ENCODE results near the gene LRRC56.

Gene LRRC56

GRCh38 chr11:528166-528814 is 9.0 kb upstream of the LRRC56 start:
- no peaks in the 10 kb centered on the region for H3K27me3 Mint-ChIP-seq
- H3K36me3 Mint-ChIP-seq: peaks cover 4% of the 10 kb centered on the region
- H3K4me1 Mint-ChIP-seq: no peaks in the 10 kb centered on the region
- no peak overlapping the region for H3K4me3 Mint-ChIP-seq
- H3K9me3 Mint-ChIP-seq: no peaks in the 10 kb centered on the region
- DNase-seq: no peak
- no peak overlapping the region for H3K27ac Mint-ChIP-seq
- CTCF ChIA-PET: no interaction called here

GRCh38 chr11:528815-529727 is 8.3 kb upstream of the LRRC56 start:
- H3K9me3 Mint-ChIP-seq: no peaks in the 10 kb centered on the region
- H3K4me1 Mint-ChIP-seq: peaks cover 4% of the 10 kb centered on the region
- no peak for DNase-seq
- CTCF ChIA-PET: no interaction called here
- H3K4me3 Mint-ChIP-seq: no peak overlapping the region
- no peak overlapping the region for H3K27ac Mint-ChIP-seq
- no peaks in the 10 kb centered on the region for H3K27me3 Mint-ChIP-seq
- peaks cover 8% of the 10 kb centered on the region for H3K36me3 Mint-ChIP-seq

DNA sequence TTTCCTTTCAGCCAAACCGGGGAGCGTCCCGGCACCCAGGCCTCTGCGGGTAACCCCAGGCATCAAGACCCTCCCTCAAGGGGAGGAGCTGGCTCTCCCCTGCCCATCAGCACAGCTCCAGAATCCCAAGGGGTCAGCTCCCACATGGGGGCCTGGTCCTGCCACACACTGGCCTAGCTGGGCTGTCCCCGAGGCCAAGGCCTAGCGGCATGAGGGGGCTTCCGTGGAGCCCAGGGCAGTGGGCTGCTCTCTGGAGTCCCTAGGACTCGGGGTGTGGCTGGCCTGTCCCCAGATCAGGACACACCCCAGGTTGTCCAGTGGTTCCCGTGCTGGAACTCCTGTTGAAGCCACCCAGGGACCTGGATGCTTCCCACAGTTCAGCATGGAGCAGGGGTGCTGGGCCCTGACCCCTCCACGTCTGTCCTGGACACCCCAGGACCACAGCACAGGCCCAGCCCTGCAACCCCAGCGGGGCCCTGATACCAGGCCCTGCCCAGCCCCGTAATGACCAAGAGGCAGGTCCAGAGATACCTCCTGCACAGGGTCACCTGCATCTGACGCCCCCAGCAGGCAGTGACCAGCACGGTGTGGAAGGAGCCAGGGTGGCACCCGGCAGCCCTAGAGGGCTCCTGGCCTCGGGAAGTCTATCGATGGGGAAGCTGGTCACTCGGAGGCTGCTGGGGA is 7.5 kb upstream of the LRRC56 start:
- H3K27me3 Mint-ChIP-seq: no peaks in the 10 kb centered on the region
- H3K36me3 Mint-ChIP-seq: peaks cover 8% of the 10 kb centered on the region
- peaks cover 4% of the 10 kb centered on the region for H3K4me1 Mint-ChIP-seq
- CTCF ChIA-PET: no interaction called here
- no peak overlapping the region for H3K27ac Mint-ChIP-seq
- H3K4me3 Mint-ChIP-seq: no peak overlapping the region
- H3K9me3 Mint-ChIP-seq: no peaks in the 10 kb centered on the region
- DNase-seq: no peak

DNA sequence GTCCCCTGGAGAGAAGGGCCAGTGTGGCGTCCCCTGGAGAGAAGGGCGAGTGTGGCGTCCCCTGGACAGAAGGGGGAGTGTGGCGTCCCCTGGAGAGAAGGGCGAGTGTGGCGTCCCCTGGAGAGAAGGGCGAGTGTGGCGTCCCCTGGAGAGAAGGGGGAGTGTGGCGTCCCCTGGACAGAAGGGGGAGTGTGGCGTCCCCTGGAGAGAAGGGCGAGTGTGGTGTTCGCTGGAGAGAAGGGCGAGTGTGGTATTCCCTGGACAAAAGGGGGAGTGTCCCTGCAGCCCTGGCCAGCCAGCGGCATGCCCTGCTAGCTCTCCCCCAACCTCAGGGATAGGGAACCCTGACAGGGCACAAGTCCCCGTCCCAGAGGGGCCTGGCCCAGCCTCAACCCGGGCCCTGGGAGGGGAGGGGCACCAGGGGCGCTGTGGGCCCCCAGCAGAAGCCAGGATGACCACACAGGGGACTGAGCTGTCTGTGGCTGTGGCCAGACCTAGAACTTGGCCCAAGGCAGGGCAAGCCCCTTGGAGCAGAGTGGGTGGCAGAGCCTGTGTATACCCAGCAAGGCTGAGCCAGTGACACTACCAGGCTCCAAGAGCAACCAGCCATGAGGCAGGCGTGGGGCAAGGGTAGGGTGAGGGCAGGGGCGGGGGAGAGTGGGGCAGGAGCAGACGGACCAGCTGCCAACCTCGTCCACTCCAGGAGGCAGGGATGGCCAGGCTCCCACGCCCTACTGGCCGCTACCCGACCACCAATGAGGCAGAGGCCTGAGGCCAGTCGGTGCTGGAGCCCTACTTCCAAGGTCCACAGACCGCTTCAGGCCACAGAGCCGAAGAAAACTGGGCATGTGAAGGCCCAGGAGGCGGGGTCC is 6.1 kb upstream of the LRRC56 start:
- DNase-seq: no peak
- H3K36me3 Mint-ChIP-seq: peaks cover 8% of the 10 kb centered on the region
- H3K4me3 Mint-ChIP-seq: no peak overlapping the region
- peaks cover 1% of the 10 kb centered on the region for H3K27me3 Mint-ChIP-seq
- no peaks in the 10 kb centered on the region for H3K9me3 Mint-ChIP-seq
- H3K27ac Mint-ChIP-seq: no peak overlapping the region
- CTCF ChIA-PET: no interaction called here
- H3K4me1 Mint-ChIP-seq: peaks cover 5% of the 10 kb centered on the region

DNA sequence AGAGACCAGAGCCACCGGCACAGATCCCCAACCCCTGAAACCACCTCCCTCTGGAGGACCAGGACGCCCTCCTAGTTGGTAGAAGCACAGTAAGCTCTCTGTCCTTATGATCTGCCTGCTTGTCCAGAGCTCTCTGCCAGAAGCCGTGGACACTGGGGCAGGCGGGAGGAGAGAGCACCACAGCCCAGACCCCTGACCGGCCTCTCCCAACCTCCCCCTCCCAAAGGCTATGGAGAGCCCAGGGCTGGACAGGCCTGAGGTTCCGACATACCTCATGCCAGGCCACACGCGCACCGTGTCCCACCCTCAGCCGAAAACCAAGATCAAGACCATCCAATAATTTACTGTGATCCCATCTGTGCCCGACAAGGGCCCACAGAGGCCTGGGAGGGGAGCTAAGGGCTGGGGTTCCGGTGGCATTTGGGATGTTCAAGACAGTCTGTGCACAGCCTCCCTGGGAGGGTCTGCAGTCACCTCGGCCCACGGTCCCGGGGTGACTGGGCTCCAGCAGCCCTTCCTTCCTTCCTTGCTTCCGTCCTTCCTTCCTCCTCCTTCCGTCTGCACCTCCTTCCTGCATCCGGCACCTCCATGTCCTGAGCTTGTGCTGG is 5.3 kb upstream of the LRRC56 start:
- no peak for DNase-seq
- Mint-ChIP-seq H3K9me3 (no peaks in the 10 kb centered on the region), H3K27ac (no peak overlapping the region), H3K4me3 (no peak overlapping the region), H3K27me3 (peaks cover 5% of the 10 kb centered on the region), H3K36me3 (peaks cover 8% of the 10 kb centered on the region), H3K4me1 (peaks cover 9% of the 10 kb centered on the region)
- CTCF ChIA-PET: interaction anchor here (1.2 kb wide), 1 partner anchor 10 kb away, joined by 4 read pairs; no protein-coding TSS in a partner anchor

GRCh38 chr11:532527-532985 is 4.8 kb upstream of the LRRC56 start:
- H3K9me3 Mint-ChIP-seq: no peaks in the 10 kb centered on the region
- CTCF ChIA-PET: interaction anchor here (1.2 kb wide), 1 partner anchor 11 kb away, joined by 4 read pairs; no protein-coding TSS in a partner anchor
- DNase-seq: no peak
- H3K27ac Mint-ChIP-seq: no peak overlapping the region
- H3K27me3 Mint-ChIP-seq: peaks cover 10% of the 10 kb centered on the region
- peaks cover 8% of the 10 kb centered on the region for H3K36me3 Mint-ChIP-seq
- H3K4me3 Mint-ChIP-seq: no peak overlapping the region
- H3K4me1 Mint-ChIP-seq: peaks cover 13% of the 10 kb centered on the region

DNA sequence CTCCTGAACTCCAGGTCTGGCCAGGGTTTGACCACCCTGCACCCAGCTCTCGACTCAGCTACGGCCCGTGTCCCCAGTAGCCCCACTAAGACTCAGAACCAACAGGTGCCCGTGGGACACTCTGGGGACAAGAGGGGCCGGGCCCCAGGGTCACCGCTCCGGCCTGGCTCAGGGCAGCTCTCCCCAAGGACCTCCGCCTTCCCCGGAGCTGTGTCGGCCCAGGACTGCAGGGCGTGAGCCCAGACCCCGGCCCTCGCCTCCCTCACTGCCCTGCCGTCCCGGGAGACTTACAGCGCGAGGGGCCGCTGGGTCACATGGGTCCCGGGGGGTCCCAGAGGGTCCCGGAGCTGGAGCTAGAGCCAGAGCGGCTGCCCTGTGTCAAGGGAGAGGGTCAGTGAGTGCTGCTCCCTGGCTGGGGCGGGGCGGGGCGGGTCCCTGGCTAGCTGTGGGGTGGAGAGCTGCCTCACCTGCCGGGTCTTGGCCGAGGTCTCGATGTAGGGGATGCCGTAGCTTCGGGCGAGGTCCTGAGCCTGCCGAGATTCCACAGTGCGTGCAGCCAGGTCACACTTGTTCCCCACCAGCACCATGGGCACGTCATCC is 4.2 kb upstream of the LRRC56 start:
- no peak for DNase-seq
- CTCF ChIA-PET: interaction anchor here (1.2 kb wide), 1 partner anchor 12 kb away, joined by 4 read pairs; no protein-coding TSS in a partner anchor
- Mint-ChIP-seq H3K9me3 (no peaks in the 10 kb centered on the region), H3K27me3 (peaks cover 14% of the 10 kb centered on the region), H3K4me1 (peaks cover 19% of the 10 kb centered on the region), H3K4me3 (peak overlapping the region; percentile 26), H3K36me3 (peaks cover 8% of the 10 kb centered on the region), H3K27ac (no peak overlapping the region)

GRCh38 chr11:533586-534395 is 3.5 kb upstream of the LRRC56 start:
- no peak overlapping the region for H3K27ac Mint-ChIP-seq
- CTCF ChIA-PET: no interaction called here
- DNase-seq: peak; percentile 17
- peaks cover 8% of the 10 kb centered on the region for H3K36me3 Mint-ChIP-seq
- H3K4me3 Mint-ChIP-seq: peak overlapping the region; percentile 48
- H3K9me3 Mint-ChIP-seq: no peaks in the 10 kb centered on the region
- peaks cover 20% of the 10 kb centered on the region for H3K27me3 Mint-ChIP-seq
- peaks cover 24% of the 10 kb centered on the region for H3K4me1 Mint-ChIP-seq

DNA sequence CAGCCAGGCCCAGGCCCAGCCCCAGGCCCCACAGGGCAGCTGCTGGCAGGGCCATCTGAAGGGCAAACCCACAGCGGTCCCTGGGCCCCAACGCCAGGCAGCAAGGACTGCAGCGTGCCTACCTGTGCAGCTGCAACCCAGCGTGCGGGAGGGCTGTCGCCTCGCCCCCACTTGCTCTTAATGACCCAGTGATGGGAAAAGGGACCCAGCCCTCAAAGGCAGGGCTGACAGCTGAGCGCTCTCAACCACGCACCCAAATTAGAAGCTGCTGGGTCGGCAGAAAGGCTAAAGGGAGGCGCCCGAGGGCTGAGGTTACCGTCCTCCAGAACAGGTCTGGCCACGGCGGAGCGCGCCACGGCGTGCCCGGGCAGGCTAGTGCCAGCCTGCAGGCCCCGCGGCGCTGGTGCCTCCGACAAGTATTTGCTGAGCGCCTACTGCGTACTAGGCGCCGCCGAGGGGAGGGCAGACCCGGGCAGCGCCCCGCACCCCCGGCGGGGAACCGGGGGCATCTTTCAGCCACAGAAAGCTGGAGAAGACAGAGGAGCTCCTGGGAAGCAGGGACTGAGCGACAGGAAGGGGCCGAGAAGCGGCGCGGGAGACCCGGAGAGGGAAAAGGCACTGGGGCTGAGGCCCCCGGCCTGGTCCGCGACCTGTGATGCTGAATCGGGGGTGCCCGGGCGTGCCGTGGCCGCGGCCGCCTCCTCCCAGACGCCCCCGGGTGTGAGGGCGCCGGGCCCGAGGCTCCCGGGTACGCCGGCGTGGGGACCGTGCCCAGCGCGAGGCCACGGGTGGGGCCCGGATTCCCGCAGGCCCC is 2.7 kb upstream of the LRRC56 start:
- CTCF ChIA-PET: interaction anchor here (1.5 kb wide), 1 partner anchor 106 kb away, joined by 3 read pairs; no protein-coding TSS in a partner anchor
- peak overlapping the region; percentile 74 for H3K4me3 Mint-ChIP-seq
- H3K9me3 Mint-ChIP-seq: no peaks in the 10 kb centered on the region
- DNase-seq: peak; percentile 39
- peaks cover 8% of the 10 kb centered on the region for H3K36me3 Mint-ChIP-seq
- peaks cover 25% of the 10 kb centered on the region for H3K4me1 Mint-ChIP-seq
- H3K27me3 Mint-ChIP-seq: peaks cover 23% of the 10 kb centered on the region
- H3K27ac Mint-ChIP-seq: peak overlapping the region; percentile 76

GRCh38 chr11:535210-535518 is 2.2 kb upstream of the LRRC56 start:
- H3K27me3 Mint-ChIP-seq: peaks cover 29% of the 10 kb centered on the region
- H3K9me3 Mint-ChIP-seq: no peaks in the 10 kb centered on the region
- peaks cover 25% of the 10 kb centered on the region for H3K4me1 Mint-ChIP-seq
- H3K4me3 Mint-ChIP-seq: no peak overlapping the region
- H3K27ac Mint-ChIP-seq: no peak overlapping the region
- peaks cover 8% of the 10 kb centered on the region for H3K36me3 Mint-ChIP-seq
- CTCF ChIA-PET: interaction anchor here (1.5 kb wide), 1 partner anchor 106 kb away, joined by 3 read pairs; no protein-coding TSS in a partner anchor
- no peak for DNase-seq

DNA sequence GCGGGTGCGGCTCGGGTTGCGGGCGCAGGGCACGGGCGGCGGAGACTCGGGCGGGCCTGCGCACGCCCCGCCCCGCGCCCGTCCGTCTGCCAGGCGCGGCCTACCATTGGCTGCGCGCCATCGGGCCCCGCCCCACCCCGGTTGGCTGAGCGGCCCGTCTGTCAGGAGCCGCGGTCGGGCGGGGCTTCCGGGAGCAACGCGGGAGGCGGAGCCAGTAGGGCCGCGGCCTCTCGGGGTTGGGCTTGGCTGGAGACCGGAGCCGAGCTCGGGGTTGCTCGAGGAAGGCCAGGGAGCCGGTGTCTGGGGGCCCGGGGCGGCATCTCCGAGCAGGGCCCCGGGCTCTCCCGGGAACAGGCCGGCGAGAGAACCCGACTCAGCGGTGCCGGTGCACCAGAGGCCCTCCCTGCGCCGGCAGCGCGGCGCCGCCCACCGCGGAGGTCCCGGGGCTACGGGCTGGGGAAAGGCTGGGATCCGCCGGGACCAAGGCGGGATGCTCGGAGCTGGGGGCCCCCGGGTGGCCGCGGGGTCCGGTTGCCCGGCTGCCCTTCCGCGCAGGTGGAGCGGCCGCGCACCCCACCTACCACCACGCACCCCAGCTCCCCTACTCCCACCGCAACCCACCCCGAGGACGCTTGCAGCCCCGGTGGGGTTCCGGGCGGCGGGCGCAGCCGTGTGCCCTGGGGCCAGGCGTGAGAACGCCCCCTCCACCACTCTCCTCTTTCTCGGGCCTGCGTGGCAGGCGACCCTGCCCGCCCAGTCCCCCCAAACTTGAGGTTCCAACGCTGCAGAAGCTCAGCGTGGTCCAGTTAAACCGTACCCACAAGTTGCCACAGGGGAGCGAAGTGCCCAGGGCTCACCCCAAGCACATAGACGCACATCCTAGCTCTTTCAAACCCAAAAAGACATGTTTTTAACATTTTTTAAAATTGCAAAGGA is 1.5 kb upstream of the LRRC56 start, which contains the start of gene HRAS:
TSS of gene HRAS (minus strand) at position 58 of the 936 bp plus-strand sequence.
- peak; percentile 95 for DNase-seq
- H3K27me3 Mint-ChIP-seq: peaks cover 29% of the 10 kb centered on the region
- CTCF ChIA-PET: interaction anchor here (0.8 to 1.7 kb wide), 4 partner anchors 13 to 105 kb away, joined by 3 to 4 read pairs (median 3); no protein-coding TSS in a partner anchor
- no peaks in the 10 kb centered on the region for H3K9me3 Mint-ChIP-seq
- peaks cover 25% of the 10 kb centered on the region for H3K4me1 Mint-ChIP-seq
- H3K4me3 Mint-ChIP-seq: peak within 1 kb of the TSS; percentile 86
- H3K27ac Mint-ChIP-seq: peak within 1 kb of the TSS; percentile 94
- peaks cover 8% of the 10 kb centered on the region for H3K36me3 Mint-ChIP-seq

Measured in activated naive CD4-positive, alpha-beta T cell treated with anti-CD3 and anti-CD28 coated beads, Interleukin-2, amount 10 ng/mL, durations not matched to agents 7 days and 5 days (primary cell).